ENCODE measurements around the gene LDLR. TPM values are rescaled to one million over a fixed set of nuclear protein-coding genes. Genes with fewer than 3 reads are reported as not detected.
"Not testable (repeated sequence)": the region's sequence is repeated elsewhere in the genome, so short reads cannot be mapped to it uniquely, and the experiment has no call there.

LDLR gene
- total RNA-seq, 1 donor from 2014 or later: 242 TPM

DNA sequence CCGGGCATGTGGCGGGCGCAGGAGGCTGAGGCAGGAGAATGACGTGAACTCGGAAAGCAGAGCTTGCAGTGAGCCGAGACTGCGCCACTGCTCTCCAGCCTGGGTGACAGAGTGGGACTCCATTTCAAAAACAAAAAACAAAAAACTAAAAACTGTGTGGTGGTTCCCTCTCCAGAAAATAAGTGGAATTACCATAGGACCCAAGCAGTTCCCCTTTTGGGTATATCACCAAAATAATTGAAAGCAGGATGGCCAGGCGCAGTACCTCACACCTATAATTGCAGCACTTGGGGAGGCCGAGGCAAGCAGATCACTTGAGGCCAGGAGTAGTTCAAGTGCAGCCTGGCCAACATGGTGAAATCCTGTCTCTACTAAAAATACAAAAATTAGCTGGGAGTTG is 15.7 kb upstream of the LDLR start:
- no peak for ATAC-seq
- Histone ChIP-seq H3K36me3 (no peaks in the 10 kb centered on the region), H3K4me1 (no peaks in the 10 kb centered on the region), H3K9me3 (no peaks in the 10 kb centered on the region), H3K4me3 (no peak overlapping the region), H3K27ac (no peak overlapping the region), H3K27me3 (no peaks in the 10 kb centered on the region)
- TF ChIP-seq CTCF (IDR thresholded peaks at IDR 0.05): no peak
- DNase-seq: no peak
- intact Hi-C loops (cut with DNase I): no loop called here

DNA sequence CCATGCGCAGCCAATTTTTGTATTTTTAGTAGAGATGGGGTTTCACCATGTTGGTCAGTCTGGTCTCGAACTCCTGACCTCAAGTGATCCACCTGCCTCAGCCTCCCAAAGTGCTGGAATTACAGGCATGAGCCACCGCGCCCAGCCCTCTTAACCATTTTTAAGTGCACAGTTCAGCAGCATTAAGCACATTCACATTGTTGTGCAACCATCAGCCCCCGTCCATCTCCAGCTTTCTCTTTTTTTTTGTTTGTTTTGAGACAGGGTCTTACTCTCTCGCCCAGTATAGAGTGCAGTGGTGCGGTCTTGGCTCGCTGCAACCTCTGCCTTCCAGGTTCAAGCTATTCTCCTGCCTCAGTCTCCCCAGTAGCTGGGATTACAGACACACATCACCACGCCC is 12.5 kb upstream of the LDLR start:
- DNase-seq; H3K27me3 ChIP-seq; H3K9me3 ChIP-seq; H3K4me1 ChIP-seq; H3K27ac ChIP-seq; H3K36me3 ChIP-seq; ATAC-seq; intact Hi-C loops (cut with DNase I); H3K4me3 ChIP-seq: not testable (repeated sequence)

GRCh38 chr19:11078893-11079292 is 10.4 kb upstream of the LDLR start:
- DNase-seq: no peak
- H3K4me3 ChIP-seq: no peak overlapping the region
- H3K27ac ChIP-seq: no peak overlapping the region
- no peaks in the 10 kb centered on the region for H3K36me3 ChIP-seq
- no peaks in the 10 kb centered on the region for H3K9me3 ChIP-seq
- no peak for TF ChIP-seq CTCF (IDR thresholded peaks at IDR 0.05)
- intact Hi-C loops (cut with DNase I): no loop called here
- ATAC-seq: no peak
- H3K27me3 ChIP-seq: no peaks in the 10 kb centered on the region
- H3K4me1 ChIP-seq: no peaks in the 10 kb centered on the region

- no peaks in the 10 kb centered on the region for H3K9me3 ChIP-seq
- H3K4me1 ChIP-seq: peaks cover 4% of the 10 kb centered on the region
- no peak overlapping the region for H3K4me3 ChIP-seq
- H3K36me3 ChIP-seq: no peaks in the 10 kb centered on the region
- no peaks in the 10 kb centered on the region for H3K27me3 ChIP-seq
- ATAC-seq (no peak), DNase-seq (no peak)
- H3K27ac ChIP-seq: no peak overlapping the region
- no peak for TF ChIP-seq CTCF (IDR thresholded peaks at IDR 0.05)
- intact Hi-C loops (cut with DNase I): no loop called here
Observed at GRCh38 chr19:11079999-11080398, 9.3 kb upstream of the LDLR start.

- H3K4me1 ChIP-seq: peaks cover 52% of the 10 kb centered on the region
- intact Hi-C loops (cut with DNase I): no loop called here
- H3K9me3 ChIP-seq: no peaks in the 10 kb centered on the region
- peak overlapping the region; percentile 76 for H3K4me3 ChIP-seq
- H3K36me3 ChIP-seq: no peaks in the 10 kb centered on the region
- no peaks in the 10 kb centered on the region for H3K27me3 ChIP-seq
- no peak for TF ChIP-seq CTCF (IDR thresholded peaks at IDR 0.05)
- peak overlapping the region; percentile 98 for H3K27ac ChIP-seq
- ATAC-seq (no peak), DNase-seq (no peak)
Observed at GRCh38 chr19:11087870-11088505, 1.3 kb upstream of the LDLR start.

GRCh38 chr19:11088506-11089253 is 583 bp upstream of the LDLR start:
- TF ChIP-seq CTCF (IDR thresholded peaks at IDR 0.05): no peak
- no peaks in the 10 kb centered on the region for H3K9me3 ChIP-seq
- H3K27me3 ChIP-seq: no peaks in the 10 kb centered on the region
- peak overlapping the region; percentile 76 for H3K4me3 ChIP-seq
- H3K27ac ChIP-seq: peak overlapping the region; percentile 98
- DNase-seq (no peak), ATAC-seq (no peak)
- H3K4me1 ChIP-seq: peaks cover 59% of the 10 kb centered on the region
- intact Hi-C loops (cut with DNase I): no loop called here
- no peaks in the 10 kb centered on the region for H3K36me3 ChIP-seq

- H3K27me3 ChIP-seq; DNase-seq; intact Hi-C loops (cut with DNase I); H3K36me3 ChIP-seq; H3K9me3 ChIP-seq; ATAC-seq: not testable (repeated sequence)
- Histone ChIP-seq H3K4me3 (peak overlapping the region; percentile 76), H3K27ac (peak overlapping the region; percentile 98), H3K4me1 (peaks cover 68% of the 10 kb centered on the region)
Observed at GRCh38 chr19:11090014-11090263, 676 bp downstream of the LDLR start.
